ENCODE data around the gene CAMK2B. TPM values are rescaled to one million over a fixed set of nuclear protein-coding genes. Genes with fewer than 3 reads are reported as not detected.
"Not testable (repeated sequence)": the region's sequence is repeated elsewhere in the genome, so short reads cannot be mapped to it uniquely, and the experiment has no call there.

Gene CAMK2B
- total RNA-seq, 1 donor from 2014 or later, result 0.20 TPM

- DNase-seq (ENCODE audit: low read depth), result no peak
Measured at GRCh38 chr7:44193011-44193802, 132.2 kb downstream of the CAMK2B start.

- DNase-seq (ENCODE audit: low read depth), result no peak
Measured at GRCh38 chr7:44191171-44191570, 134.2 kb downstream of the CAMK2B start.

GRCh38 chr7:44189993-44190872, 135.2 kb downstream of the CAMK2B start:
- DNase-seq (ENCODE audit: low read depth), result no peak

- no peak for DNase-seq (ENCODE audit: low read depth)
Measured at GRCh38 chr7:44189286-44189992, 136.0 kb downstream of the CAMK2B start, which contains the start of gene GCK. Gene GCK (minus strand): TSS chr7:44189439. CDS start chr7:44188953, 486 bp downstream.

GRCh38 chr7:44188480-44189225, 136.7 kb downstream of the CAMK2B start:
- DNase-seq (ENCODE audit: low read depth), result no peak

DNA sequence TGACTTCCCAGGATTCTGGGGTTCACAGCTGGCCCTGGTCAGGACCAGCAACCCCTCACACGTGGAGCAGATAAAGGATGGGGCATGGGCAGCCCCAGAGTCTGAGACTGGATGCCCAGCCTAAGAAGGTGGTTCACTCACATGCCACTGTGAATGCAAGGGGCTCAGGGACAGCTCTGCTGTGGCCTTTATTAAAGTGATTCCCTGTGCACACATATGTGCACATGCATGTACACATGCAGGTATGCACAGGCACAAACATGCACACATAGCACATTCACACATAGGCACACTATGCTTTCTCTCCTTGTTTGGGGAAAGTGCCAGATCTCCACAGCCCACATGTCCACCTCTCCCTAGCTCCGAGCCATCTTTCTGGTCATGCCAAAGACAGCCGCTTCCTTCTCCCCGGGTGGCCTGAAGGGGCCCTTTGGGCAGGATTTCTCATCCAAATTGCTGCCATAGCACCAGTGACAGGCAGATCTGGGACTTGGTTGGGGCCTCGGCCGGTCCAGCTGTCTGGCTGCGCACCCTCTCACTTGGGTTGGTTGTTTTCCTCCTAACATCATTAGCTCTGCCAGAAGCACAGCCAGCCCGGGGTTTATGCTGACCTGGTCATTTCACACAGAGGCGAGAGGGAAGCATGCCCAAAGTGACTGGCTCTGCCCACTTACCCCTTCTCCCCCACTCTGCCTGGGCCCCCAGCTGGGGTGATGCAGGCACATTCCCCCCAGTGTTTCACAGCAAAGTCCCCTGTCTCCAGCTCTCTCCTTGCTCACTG, 137.6 kb downstream of the CAMK2B start:
- no peak for DNase-seq (ENCODE audit: low read depth)

DNA sequence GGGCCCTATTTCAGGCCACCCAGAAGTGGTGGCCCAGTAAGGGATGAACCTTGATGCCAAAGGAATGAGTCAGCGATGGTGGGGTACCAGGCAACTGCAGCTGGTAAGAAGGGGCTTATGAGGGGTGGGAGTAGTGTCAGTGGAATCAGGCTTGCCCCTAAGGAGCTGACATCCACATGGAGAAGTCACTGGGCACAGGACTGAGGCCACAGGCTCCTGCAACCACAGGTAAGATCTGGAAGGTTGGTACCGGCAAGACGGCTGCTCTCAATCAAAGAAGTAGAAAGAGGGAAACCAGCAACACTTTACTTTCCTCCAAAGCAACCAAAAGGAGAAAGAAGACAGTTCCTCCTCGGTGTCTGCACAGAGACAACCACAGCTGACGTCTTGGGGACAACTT, 138.7 kb downstream of the CAMK2B start:
- DNase-seq (ENCODE audit: low read depth), result no peak

DNA sequence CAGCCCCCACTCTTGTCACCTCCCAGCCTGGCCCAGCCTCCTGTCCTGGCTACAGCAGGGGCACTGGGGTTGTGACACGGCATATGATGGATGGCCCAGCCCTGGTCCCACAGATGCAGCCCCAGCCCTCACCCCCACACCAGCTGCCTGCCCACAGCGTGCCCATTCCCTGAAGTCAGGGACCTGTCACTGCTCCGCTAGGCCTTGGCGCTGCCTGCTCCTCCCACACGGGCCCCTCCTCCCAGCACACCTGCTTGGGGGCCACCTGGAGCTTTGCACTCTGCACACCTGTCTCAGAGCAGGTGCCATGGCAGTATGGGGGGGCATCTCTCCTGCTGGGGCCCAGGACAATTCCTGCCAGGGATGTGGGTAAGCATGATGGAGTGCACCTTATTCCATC, 139.7 kb downstream of the CAMK2B start:
- no peak for DNase-seq (ENCODE audit: low read depth)

DNA sequence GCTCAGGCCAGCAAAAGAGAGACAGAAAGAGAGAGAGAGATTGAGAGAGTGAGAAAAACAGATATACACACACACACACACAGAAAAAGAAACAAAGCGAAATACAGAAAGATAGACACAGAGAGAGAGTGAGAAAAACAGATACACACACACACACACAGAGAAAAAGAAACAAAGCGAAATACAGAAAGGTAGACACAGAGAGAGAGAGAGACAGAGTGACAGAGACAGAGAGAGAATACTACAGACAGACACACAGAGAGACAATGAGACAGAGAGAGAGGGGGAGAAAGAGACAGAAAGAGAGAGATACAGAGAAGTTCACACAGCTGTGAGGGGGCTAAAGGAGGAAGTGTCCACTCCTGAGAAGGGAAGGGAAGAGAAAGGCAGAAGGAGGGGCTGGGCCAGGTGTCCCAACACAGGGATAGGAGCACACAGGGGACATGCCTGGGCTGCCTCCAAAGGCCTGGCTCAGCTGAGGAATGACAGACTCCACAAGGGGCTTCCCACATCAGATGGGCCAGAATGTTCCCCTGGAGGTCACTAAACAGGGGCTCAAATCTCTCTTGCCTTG, 140.4 kb downstream of the CAMK2B start:
- no peak for DNase-seq (ENCODE audit: low read depth)

DNA sequence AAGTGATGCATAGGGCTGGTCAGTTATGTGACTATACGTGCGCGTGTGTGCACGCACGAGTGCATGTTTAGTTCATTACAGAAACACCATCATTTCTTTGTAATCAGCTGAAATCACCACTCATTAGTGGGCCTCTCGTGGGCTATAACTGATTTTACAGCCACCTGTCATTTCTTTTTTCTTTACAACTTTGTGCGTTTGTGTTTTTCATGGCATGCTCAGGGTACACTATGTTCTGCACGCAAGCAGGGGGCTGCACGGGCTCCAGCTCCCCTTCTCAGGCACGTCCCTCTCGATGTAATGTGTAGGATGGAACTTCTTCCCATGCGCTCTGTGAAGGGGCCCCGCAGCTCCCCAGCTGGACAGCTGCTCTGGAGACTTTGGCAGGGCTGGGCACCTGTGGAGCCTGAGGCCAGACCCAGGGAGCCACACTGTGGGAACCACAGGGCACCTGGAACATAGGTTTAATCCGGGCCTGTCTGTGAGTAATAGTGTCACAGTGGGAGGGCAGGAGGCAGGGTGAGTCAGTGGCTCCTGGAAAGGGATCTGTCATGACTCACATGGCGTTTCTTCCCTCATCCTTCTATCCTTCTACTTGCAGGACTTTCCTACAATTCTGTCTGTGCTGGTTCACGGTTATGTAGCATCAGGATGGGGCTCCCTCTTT, 141.1 kb downstream of the CAMK2B start:
- DNase-seq (ENCODE audit: low read depth), result peak; percentile 91

DNA sequence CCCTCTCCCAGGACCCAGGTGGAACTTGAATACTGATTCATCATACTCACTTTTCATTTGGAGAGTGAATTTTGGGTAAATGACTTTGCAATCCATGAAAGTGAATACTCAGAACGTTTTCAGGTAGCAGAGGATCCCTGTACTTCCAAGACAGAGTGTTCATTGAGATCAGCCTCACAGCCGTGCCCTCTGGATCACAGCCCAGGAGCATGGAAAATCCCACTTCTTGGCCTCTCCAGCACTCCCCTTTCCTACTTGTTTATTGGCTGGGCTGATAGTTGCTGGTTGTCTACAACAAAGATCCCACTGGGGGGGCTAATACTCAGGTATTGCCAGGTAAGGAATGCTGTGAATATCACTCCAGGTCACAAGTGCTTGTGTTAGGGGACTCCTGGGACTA, 142.0 kb downstream of the CAMK2B start:
- no peak for DNase-seq (ENCODE audit: low read depth)

DNA sequence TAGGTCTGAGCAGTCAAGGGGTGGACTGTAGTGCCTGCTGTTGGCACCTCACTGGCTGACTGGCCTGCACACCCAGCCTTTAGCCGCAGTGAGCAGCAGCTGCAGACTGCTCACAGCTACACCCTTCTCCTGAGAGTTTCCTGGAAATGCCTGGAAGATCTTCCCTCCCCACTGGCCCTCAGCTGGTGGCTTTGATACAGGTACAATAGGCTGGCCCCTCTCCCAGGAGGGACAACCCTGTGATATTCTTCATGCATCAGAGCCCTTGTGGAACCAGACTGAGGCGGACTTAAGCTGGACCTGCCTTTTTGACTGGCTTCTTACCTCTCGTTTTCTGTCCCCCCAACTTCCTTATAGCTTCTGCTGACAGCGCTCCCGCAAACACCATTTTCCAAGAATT, 142.6 kb downstream of the CAMK2B start:
- no peak for DNase-seq (ENCODE audit: low read depth)

- DNase-seq (ENCODE audit: low read depth), result no peak
Measured at GRCh38 chr7:44180631-44181030, 144.8 kb downstream of the CAMK2B start.

GRCh38 chr7:44177570-44178131, 147.7 kb downstream of the CAMK2B start:
- DNase-seq (ENCODE audit: low read depth), result peak; percentile 57

- DNase-seq (ENCODE audit: low read depth), result no peak
Measured at GRCh38 chr7:44176486-44176885, 148.9 kb downstream of the CAMK2B start.

DNA sequence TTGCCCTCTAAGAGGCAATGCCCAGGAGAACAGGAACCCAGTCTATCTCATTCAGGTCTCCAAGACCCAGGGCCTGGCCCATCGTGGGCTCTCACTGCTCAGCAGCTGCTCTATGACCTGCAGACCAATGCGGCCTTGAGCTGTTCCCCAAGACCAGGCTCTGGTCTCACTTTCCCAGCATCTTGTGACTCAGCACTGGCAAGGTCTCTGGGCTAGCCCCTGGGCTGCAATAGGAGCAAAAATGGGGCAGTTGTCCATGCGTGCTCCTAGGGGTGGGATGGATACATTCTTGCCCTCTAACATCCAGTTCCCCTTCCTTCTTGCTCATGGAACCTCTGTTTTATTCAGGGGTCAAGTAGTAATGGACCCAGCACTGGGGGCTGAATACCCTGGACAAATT, 149.7 kb downstream of the CAMK2B start:
- no peak for DNase-seq (ENCODE audit: low read depth)

- not testable (repeated sequence) for DNase-seq (ENCODE audit: low read depth)
Measured at GRCh38 chr7:44174694-44174948, 150.8 kb downstream of the CAMK2B start.

DNA sequence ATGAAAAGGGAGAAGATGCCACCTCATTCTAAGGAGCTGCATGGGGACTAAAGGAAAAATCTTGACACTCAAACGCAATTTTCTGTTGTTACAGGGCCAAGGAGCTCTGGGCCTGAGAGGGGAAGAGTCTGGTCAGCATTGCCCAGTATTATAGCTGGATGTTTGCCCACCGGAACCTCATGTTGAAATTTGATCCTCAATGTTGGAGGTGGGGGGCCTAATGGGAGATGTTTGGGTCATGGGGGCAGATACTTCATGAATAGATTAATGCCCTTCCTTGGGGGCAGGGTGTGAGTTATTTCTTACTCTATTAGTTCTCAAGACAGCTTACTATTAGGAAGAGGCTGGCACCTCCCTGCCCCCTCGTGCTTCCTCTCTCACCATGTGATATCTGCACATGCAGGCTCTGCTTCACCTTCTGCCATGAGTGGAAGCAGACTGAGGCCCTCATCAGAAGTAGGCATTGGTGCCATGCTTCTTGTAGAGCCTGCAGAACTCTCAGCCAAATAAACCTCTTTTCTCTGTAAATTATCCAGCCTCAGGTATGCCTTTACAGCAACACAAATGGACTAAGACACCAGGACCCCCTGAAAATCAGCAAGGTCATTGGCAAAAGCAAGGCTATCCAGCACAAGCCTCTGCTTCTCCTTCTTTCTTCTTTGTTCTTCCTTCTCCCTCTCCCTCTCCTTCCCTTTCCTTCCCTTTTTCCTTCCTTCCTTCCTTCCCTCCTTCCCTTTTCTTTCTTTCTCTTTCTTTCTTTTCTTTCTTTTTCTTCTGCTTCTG, 151.3 kb downstream of the CAMK2B start:
- no peak for DNase-seq (ENCODE audit: low read depth)

All from renal cortical epithelial cell (primary cell).